GM23248 (cell line): ENCODE data around the gene CNTN6.

ENCODE experiments used
- EZH2 ChIP-seq: fragments of 200-600 bp; sonication (generic); IDR thresholded peaks from 2 replicates; pipeline ENCODE4 v1.6.1; 2018; ENCODE audit warnings: antibody characterized with exemption, mild to moderate bottlenecking; ENCODE audit not compliant: insufficient read depth, poor library complexity, severe bottlenecking
- EZH2phosphoT487 ChIP-seq: fragments of 200-600 bp; sonication (generic); IDR thresholded peaks from 2 replicates; pipeline ENCODE4 v1.6.1; 2018; ENCODE audit warnings: antibody characterized with exemption, moderate library complexity, mild to moderate bottlenecking, low read depth; ENCODE audit not compliant: insufficient read depth

DNA sequence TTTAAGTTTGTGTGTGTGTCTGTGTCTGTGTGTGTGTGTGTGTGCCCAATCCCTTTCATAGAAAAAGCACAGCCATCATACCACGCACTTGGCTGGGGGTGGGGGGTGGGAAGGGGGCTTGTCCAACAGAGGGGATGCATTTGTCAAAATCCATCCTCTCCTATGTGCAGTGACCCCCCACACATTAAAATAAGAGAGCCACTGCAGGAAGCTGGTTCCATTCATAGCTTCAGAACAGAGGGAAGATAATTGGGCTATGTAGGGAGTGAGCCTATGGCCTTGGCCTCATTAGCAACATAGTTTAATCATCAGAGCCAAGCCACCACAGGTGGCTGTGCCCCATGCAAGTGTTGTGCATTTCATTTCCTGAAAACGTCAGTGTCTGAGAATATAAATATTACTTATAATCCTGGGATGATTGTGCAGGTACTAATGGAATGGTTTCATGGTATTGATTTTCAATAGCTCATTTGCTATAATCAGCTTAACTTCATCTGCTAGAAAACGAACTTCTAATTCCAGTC, 330.8 kb downstream of the CNTN6 start:
- TF ChIP-seq EZH2phosphoT487 (no peak), EZH2 (no peak)
